GM18505 (cell line): Measurements from ENCODE around the gene HMBS.
A peak's percentile ranks its signal among the peaks of the same experiment; 100 is the strongest.

ENCODE experiments used
- ATAC-seq: cut with Tn5 transposase; IDR thresholded peaks from one replicate; pipeline ENCODE4 v1.9.1; 2021; ENCODE audit not compliant: unreplicated experiment
- POLR2A ChIP-seq: IDR thresholded peaks from 4 replicates; pipeline ENCODE4 v1.6.1; 2011; ENCODE audit warnings: borderline replicate concordance; ENCODE audit not compliant: insufficient read depth, insufficient read length; ENCODE audit errors: extremely low read depth

The HMBS gene

DNA sequence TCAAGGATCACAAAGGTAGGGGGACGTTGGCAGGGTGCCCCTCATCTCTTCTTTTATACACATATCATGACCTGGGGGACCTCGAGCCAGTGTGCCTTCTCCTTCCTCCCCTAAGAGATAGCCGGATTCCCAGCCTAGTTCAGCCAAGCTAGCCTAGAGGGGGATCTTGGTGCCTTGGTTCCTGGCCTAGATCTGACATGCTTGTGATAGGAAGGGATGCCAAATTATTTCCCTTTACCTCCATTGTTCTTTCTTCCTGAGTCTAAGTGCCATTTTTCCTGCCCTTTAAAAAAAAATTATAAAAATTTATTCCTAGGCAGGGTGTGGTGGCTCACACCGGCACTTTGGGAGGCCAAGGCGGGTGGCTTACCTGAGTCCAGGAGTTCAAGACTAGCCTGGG is 29.7 kb downstream of the HMBS start:
- no peak for ATAC-seq
- TF ChIP-seq POLR2A, result no peak

DNA sequence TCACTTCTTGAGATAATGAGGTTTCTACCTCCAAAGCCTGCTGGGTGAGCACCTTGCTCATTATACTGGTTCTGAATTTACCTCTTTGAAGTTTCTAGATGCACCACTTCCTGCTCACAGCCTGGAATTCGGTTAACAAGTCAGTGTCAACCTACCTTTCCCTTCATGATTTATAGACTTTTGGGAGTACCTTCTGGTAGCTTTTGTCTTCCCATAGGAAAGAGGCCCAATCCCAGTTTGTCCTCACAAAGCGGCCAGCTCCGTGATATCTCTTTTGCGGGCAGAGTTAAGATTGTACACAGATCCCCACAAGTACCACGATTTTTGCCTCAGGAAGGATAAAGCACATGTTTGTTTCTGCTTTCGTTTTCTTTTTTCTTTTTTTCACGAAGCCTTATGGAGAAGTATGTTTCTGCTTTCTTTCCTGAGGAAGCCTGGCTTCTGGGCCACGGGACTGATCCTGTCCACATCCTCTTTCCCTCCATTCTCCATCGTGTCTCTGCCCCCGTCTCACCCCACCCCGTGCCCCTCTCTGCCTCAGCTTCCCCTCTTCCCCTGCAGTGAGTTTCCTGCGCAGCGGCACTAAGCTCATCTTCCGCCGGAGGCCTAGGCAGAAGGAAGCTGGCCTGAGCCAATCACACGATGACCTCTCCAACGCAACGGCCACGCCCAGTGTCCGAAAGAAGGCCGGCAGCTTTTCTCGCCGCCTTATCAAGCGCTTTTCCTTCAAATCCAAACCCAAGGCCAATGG is 31.0 kb downstream of the HMBS start:
- no peak for TF ChIP-seq POLR2A
- no peak for ATAC-seq

DNA sequence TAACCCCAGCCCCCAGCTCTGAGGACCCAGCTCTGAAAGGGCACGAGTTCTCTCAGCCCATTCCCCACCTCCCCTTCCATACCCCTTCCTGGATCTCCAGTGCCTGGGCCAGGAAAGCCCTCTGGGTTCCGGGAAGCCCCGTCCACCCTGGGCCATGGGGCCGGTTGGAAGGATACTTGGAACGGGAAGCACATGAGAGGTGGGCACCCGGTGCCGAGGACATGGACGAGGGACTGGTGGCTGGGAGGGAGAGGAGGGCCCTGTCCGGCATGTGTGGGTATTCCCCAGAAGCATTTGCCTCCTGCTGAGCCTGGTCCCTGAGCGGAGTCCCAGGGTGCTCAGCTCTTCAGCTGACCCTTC is 31.5 kb downstream of the HMBS start:
- no peak for TF ChIP-seq POLR2A
- no peak for ATAC-seq

DNA sequence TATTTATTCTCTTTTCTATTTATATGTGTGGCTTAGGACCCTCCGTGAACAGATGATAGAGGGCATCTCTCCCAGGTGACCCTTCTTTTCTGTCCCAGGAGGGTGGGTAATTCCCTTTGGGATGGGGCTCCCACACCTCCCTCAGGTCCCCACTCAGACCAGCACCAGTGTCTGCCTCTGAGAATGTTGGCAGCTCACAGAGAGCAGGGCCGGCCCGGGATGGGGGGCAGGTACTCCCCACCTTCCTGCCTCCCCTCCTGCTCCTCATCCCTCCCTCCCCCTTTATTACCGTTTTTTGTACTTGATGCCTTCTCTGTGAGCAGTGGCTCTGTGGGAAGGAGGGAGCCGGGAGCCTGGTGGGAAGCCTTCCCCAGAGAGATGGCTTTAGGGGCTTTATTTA is 31.9 kb downstream of the HMBS start:
- no peak for ATAC-seq
- no peak for TF ChIP-seq POLR2A

DNA sequence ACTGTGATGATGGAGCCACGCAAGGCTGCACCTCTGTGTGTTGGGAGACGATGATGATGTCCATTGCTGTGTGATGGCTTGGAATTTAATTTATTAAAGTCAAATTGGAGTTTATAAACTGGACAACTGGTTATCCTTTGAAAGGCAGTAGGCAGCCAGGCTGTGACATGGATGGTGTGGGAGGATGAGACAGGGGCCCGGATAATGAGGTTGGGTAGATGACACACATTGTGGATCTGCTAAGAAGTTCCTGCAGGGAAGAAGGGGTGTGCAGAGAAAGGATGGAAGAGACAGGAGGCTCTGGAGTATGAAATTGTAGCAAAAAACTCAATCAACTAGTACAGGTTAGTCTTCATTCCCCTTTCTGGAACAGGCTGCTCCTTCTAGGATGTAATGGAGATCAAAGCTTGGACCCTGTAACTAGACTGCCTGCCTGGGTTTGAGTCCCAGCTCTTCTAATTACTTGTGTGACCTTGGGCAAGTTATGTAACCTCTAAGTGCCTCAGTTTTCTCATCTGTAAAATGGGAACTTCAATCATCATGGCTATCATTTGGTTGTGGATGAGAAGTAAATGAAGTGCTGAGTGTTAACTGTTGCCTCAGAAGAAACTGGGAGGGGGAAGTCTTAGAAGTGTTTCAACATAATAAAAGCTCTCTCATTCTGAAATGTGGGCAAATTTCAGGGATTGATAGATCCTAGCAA is 32.5 kb downstream of the HMBS start:
- TF ChIP-seq POLR2A, result no peak
- no peak for ATAC-seq

DNA sequence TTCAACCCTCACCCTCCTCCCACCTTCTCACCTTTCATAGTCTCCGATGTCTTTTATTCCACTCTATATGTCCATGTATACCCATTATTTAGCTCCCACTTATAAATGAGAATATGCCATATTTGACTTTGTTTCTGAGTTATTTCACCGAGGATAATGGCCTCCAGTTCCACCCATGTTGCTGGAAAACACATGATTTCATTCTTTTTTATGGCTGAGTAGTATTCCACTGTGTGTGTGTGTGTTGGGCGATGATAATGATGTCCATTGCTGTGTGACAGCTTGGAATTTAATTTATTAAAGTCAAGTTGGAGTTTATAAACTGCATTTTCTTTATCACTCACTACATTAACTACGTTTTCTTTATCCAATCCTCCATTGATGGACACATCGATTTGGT is 33.5 kb downstream of the HMBS start:
- no peak for ATAC-seq
- no peak for TF ChIP-seq POLR2A

DNA sequence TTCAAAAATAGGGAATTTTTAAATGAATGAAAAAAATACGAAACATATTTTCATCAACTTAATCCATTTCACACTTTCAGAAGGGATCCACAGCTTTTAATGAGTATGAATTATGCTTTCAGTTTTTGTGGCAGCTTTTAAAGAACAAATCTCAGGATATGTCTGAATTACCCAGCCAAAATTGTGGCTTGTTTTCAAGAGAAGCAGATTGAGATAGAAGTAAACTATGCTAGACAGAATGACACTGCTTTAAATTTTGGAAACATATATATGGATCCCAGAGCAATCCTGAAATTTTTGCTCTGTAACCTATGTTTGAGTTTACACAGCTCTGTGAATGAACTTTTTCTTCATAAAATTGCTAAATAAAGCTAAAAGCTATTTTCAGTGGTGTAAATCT is 34.3 kb downstream of the HMBS start:
- no peak for TF ChIP-seq POLR2A
- no peak for ATAC-seq

DNA sequence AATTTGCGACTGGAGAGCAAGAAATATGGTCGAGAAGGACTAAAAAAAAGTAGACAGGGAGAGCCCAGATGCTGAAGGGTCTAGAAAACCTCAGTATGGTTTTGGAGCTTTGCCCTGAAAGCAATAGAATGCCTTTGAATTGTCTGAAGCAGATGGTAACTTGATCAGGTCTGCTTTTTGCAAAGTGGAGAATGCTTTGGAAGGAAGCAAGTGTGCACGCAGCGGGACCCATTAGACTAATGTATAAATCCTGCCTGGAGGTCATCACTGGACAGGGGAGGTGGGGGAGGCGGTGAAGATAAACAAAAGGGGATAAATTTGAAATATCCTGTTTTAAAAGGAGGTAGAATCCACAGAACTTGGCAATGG is 35.9 kb downstream of the HMBS start:
- TF ChIP-seq POLR2A, result no peak
- no peak for ATAC-seq

DNA sequence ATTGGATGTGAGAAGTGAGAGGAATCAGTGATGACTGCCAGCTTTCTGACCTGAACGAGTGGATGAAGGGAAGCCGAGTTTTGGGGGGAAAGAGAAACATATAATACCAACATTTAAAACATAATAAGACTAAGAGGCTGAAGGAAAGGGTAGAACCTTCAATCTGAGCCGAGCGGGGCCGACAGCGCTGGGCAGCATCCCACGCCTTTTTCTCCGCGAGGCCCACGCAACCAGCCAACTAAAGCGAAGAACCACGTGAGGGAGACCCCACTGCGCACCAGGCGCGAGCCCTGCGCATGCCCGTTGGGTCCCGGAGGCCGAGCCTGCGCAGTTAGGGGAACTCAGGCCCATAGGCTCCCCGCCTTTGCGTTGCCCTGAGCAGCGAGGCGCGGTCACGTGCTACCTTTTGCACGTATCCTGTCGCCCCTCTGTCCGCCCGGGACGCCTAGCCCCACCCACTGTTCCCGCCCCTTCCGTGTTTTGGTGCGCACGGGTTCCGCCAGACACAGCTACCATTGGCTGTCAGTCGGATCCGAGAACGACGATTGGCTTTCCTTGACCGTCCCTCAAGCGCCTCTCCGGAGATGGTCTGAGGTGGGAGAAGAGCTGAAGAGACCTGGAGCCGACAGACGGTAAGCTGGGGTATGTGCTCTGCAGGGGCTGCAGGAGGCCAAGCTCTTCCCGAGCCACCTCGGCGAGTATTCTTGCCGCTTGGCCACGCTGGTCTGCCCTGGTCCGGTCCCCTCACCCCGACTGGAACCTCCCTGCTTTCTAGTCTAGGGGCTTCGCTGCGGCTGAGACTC is 36.5 kb downstream of the HMBS start, which contains the start of gene HINFP:
Gene HINFP, plus strand, starts transcription at position 573 of the 803 bp plus-strand sequence. CDS start 5,365 bp downstream, outside the sequence.
- TF ChIP-seq POLR2A, result peak; percentile 78
- ATAC-seq, result peak; percentile 95

DNA sequence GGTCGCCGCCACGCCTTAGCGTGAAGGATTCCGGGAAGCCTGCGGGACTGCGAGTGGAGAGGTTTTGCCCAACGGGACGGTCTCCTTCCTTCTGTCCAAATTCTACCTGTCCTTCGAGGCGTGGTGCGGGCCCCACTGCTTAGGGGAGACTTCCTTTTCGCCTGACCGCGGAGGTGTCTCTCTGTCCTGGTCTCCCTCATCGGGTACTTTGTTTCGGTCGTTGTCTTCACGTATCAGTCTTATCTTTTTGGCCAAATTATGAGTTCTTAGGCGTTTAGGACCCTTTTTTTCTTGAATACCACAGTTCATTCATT is 37.1 kb downstream of the HMBS start:
- ATAC-seq, result peak; percentile 15
- no peak for TF ChIP-seq POLR2A

DNA sequence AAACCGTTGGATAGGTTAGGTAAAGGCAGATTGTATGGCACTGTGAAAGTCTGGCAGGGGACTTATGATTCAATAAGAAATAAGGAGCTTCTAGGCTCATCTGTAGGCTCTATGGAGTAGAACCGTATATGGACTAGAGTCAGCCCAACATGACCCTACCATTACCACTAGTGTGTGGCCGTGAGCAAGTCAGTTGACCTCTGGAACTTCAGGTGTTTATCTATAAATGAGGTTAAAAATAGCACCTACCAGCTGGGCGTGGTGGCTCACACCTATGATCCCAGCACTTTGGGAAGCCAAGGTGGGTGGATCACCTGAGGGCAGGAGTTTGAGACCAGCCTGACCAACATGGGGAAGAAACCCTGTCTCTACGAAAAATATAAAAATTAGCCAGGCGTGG is 41.1 kb downstream of the HMBS start:
- ATAC-seq, result no peak
- no peak for TF ChIP-seq POLR2A

DNA sequence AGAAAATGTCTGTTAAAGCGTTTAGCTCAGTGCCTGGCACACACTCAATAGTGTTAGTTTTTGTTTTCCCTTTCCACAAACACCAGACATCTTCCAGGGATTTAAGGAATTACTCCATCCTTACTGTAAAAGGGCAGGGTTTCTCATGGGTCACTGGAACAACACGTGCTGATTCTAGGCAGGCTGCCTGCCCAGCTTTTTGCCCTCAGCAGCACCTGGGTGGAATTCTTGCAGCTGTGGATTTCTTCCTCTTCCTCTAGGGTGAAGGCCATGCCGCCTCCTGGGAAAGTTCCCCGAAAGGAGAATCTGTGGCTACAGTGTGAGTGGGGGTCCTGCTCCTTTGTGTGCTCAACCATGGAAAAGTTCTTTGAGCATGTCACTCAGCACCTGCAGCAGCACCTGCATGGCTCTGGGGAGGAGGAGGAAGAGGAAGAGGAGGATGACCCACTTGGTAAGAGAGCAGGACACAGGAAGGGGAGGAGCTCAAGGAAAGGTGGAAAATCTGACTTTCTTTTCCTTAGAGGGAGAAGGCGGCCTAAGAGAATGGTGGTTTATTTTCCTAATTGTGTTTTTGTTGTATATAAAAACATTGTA is 42.1 kb downstream of the HMBS start:
- no peak for TF ChIP-seq POLR2A
- ATAC-seq, result no peak

DNA sequence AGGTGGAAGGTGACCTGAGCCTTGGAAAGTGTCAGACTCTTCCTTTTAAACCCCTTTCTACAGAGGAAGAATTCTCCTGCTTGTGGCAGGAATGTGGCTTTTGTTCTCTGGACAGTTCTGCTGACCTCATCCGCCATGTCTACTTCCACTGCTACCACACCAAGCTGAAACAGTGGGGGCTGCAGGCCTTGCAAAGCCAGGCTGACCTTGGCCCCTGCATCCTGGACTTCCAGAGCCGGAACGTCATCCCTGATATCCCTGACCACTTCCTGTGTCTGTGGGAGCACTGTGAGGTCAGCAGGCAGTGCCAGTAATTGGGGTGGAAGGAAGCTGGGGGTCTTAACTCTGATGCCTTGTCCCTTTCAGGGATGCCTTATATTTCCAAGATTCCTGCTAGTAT is 46.0 kb downstream of the HMBS start:
- ATAC-seq, result no peak
- no peak for TF ChIP-seq POLR2A
